Measurements from ENCODE around the gene SCUBE3. TPM values are rescaled to one million over a fixed set of nuclear protein-coding genes. Genes with fewer than 3 reads are reported as not detected.

The SCUBE3 gene
- total and polyA plus RNA-seq, 2 of the 8 experiments (the other 6 are each of a cell fraction or from before 2014, with no cell fraction given), result 0.80 to 1.0 TPM

GRCh38 chr6:35242486-35242885 lies 28.7 kb downstream of the SCUBE3 start:
- H3K36me3 ChIP-seq (ENCODE audit: control insufficient read depth in 2 of 4, insufficient read depth in 4 of 4, low read length in 3 of 4), result no peaks in the 10 kb centered on the region
- no peak overlapping the region for H4K8ac ChIP-seq (ENCODE audit: extremely low read depth, insufficient read depth, low read length)
- H3K27me3 ChIP-seq (replicated peaks in 1 of 4; ENCODE audit: control insufficient read depth in 3 of 4, extremely low read depth in 1 of 4, insufficient read depth in 3 of 4, low read length in 3 of 4), result peaks cover 2 to 21% (median 17%) of the 10 kb centered on the region in 4 experiments
- H2AK5ac ChIP-seq (ENCODE audit: low read depth, low read length), result no peak overlapping the region
- no peak overlapping the region for H2BK5ac ChIP-seq (ENCODE audit: low read depth, low read length)
- POLR2A ChIA-PET (ENCODE audit: partially characterized antibody), result interaction anchor here (1.0 to 1.3 kb wide), 2 partner anchors 16 to 28 kb away, joined by 3 read pairs; partner anchors contain the start of gene SCUBE3
- H3K4ac ChIP-seq (replicated peaks; ENCODE audit: insufficient read length, low read depth, low read length), result no peak overlapping the region
- no peaks in the 10 kb centered on the region for H3K79me2 ChIP-seq (ENCODE audit: control insufficient read depth in 1 of 2, insufficient read depth in 2 of 2, low read length in 2 of 2)
- H2BK12ac ChIP-seq (ENCODE audit: low read depth, low read length), result no peak overlapping the region
- no peak overlapping the region for H2AFZ ChIP-seq (ENCODE audit: low read length)
- no peaks in the 10 kb centered on the region for H3K9me3 ChIP-seq (ENCODE audit: insufficient read depth in 2 of 2, low read depth in 1 of 2, low read length in 1 of 2)
- DNase-seq (ENCODE audit: low read depth in 1 of 2, low spot score in 2 of 2) (no peak), FAIRE-seq (no peak)
- H2BK120ac ChIP-seq (replicated peaks; ENCODE audit: low read depth, low read length), result no peak overlapping the region
- H4K91ac ChIP-seq (replicated peaks; ENCODE audit: insufficient read length, low read length), result no peak overlapping the region
- 95% methylated on average over 5 of the region's 5 CpGs; no CpG with 5 or more reads in 1 of the 2 experiments for WGBS, 2 experiments (ENCODE audit: extremely low coverage in 1 of 2, insufficient coverage in 1 of 2, insufficient read length in 1 of 2, insufficient replicate concordance in 2 of 2, low coverage in 1 of 2, low lambda C conversion rate in 2 of 2, missing lambda C conversion rate in 1 of 2)
- H3K27ac ChIP-seq (ENCODE audit: low read depth, low read length), result no peak overlapping the region
- peaks cover 7 to 33% (median 17%) of the 10 kb centered on the region in 4 experiments for H3K4me1 ChIP-seq (replicated peaks in 1 of 4; ENCODE audit: control insufficient read depth in 3 of 4, insufficient read depth in 4 of 4, low read length in 3 of 4)
- H4K5ac ChIP-seq (ENCODE audit: insufficient read length, low read depth, low read length), result no peak overlapping the region
- no peak overlapping the region for H3K56ac ChIP-seq (replicated peaks; ENCODE audit: insufficient read length, low read depth, low read length)
- H3K23ac ChIP-seq (ENCODE audit: insufficient read length), result no peak overlapping the region
- no peak overlapping the region for H3K9ac ChIP-seq (replicated peaks in 1 of 4; ENCODE audit: extremely low read depth in 1 of 4, low read depth in 3 of 4, low read length in 3 of 4)
- H3K18ac ChIP-seq (ENCODE audit: extremely low read depth, low read length), result no peak overlapping the region
- H3K79me1 ChIP-seq (ENCODE audit: low read depth, low read length), result no peaks in the 10 kb centered on the region
- peaks cover 19 to 26% of the 10 kb centered on the region in 2 experiments for H4K20me1 ChIP-seq (replicated peaks in 1 of 2; ENCODE audit: control insufficient read depth in 1 of 2, insufficient read depth in 2 of 2, low read length in 2 of 2)
- H2BK20ac ChIP-seq (ENCODE audit: low read length), result no peak overlapping the region
- CTCF ChIA-PET (ENCODE audit: partially characterized antibody), result interaction anchor here (0.6 to 9.6 kb wide), 11 partner anchors 16 to 104 kb away, joined by 3 to 143 read pairs (median 18); partner anchors contain the start of genes SCUBE3, TCP11 and ZNF76
- H3K14ac ChIP-seq (ENCODE audit: insufficient read length), result no peak overlapping the region
- no peak overlapping the region for H2BK15ac ChIP-seq (ENCODE audit: low read length)
- no peaks in the 10 kb centered on the region for H3K23me2 ChIP-seq (ENCODE audit: low read depth, low read length)
- H3K4me2 ChIP-seq (ENCODE audit: insufficient read depth in 1 of 2, low read depth in 2 of 2, low read length in 2 of 2), result no peak overlapping the region
- no peak overlapping the region for H3K4me3 ChIP-seq (ENCODE audit: extremely low read depth in 1 of 4, insufficient read depth in 2 of 4, low read depth in 3 of 4, low read length in 4 of 4)
- TF ChIP-seq BRCA1 (IDR thresholded peaks at IDR 0.05; ENCODE audit: low read depth, low read length), result no peak
- TF ChIP-seq JUN (IDR thresholded peaks at IDR 0.05; ENCODE audit: low read depth, low read length), result no peak
- TF ChIP-seq POLR2A (IDR thresholded peaks at IDR 0.05; ENCODE audit: control extremely low read depth in 1 of 2, low read depth in 2 of 2, low read length in 2 of 2), result no peak
- no peak for TF ChIP-seq SIRT6 (IDR thresholded peaks at IDR 0.05; ENCODE audit: low read length)
- no peak for TF ChIP-seq RFX5 (IDR thresholded peaks at IDR 0.05; ENCODE audit: borderline replicate concordance, low read depth, low read length)
- TF ChIP-seq SIN3A (conservative IDR thresholded peaks at IDR 0.05 in 1 of 2, IDR thresholded peaks at IDR 0.05 in 1 of 2; ENCODE audit: low read depth in 1 of 2, low read length in 2 of 2), result no peak
- TF ChIP-seq MAX (IDR thresholded peaks at IDR 0.05), result no peak
- no peak for TF ChIP-seq MAFK (IDR thresholded peaks at IDR 0.05; ENCODE audit: low read depth, low read length)
- TF ChIP-seq YY1 (IDR thresholded peaks at IDR 0.05; ENCODE audit: low read depth, low read length), result no peak
- no peak for TF ChIP-seq SRF (IDR thresholded peaks at IDR 0.05; ENCODE audit: low read depth, low read length)
- no peak for TF ChIP-seq CBX8 (IDR thresholded peaks at IDR 0.05; ENCODE audit: borderline replicate concordance, low read depth, low read length)
- no peak for TF ChIP-seq KDM1A (IDR thresholded peaks at IDR 0.05; ENCODE audit: borderline replicate concordance, low read length)
- TF ChIP-seq BCL11A (IDR thresholded peaks at IDR 0.05; ENCODE audit: low read depth in 2 of 2, low read length in 2 of 2), result no peak
- no peak for TF ChIP-seq SAP30 (IDR thresholded peaks at IDR 0.05; ENCODE audit: insufficient read depth, insufficient replicate concordance, low read length)
- no peak for TF ChIP-seq SP2 (IDR thresholded peaks at IDR 0.05; ENCODE audit: low read length)

Measured in H1 (cell line).